ENCODE results near the gene ARL2BP. TPM values are rescaled to one million over a fixed set of nuclear protein-coding genes. Genes with fewer than 3 reads are reported as not detected.

The ARL2BP gene
- 10 to 100 TPM; 67.4 to 69.3 TPM for total RNA-seq

GRCh38 chr16:57244767-57245471, at the start of gene ARL2BP:
ARL2BP (plus strand) TSS chr16:57245259; CDS start chr16:57245368, 109 bp downstream.

GRCh38 chr16:57284209-57284951, 39.3 kb downstream of the ARL2BP start, which contains the start of gene PLLP:
PLLP (minus strand) TSS chr16:57284672; CDS start chr16:57284540, 132 bp downstream.

Other genes starting within 250 kb of the ARL2BP start
- gene CPNE2, start 152.7 kb upstream of the ARL2BP start, total RNA-seq: 10 to 100 TPM in 1 of 2 donors, 1 to 10 TPM in 1; 6.9 to 14.7 TPM
- 10 to 100 TPM; 56.1 to 82.6 TPM for gene PSME3IP1, start 59.2 kb upstream of the ARL2BP start, total RNA-seq
- gene RSPRY1, start 58.9 kb upstream of the ARL2BP start, total RNA-seq: 10 to 100 TPM; 18.2 to 25.6 TPM
- under 1 TPM; 0.69 to 1.00 TPM for gene PLLP, start 39.4 kb downstream of the ARL2BP start, total RNA-seq
- not detected for gene CCL22, start 113.5 kb downstream of the ARL2BP start, total RNA-seq
- gene CX3CL1, start 127.2 kb downstream of the ARL2BP start, total RNA-seq: 1 to 10 TPM; 1.0 to 3.3 TPM
- gene CCL17, start 159.5 kb downstream of the ARL2BP start, total RNA-seq: under 1 TPM in 1 of 2 donors, not detected in 1; 0.33 TPM
- 100 to 1,000 TPM in 1 of 2 donors, 10 to 100 TPM in 1; 95.0 to 103 TPM for gene CIAPIN1, start 202.1 kb downstream of the ARL2BP start, total RNA-seq
- gene COQ9, start 202.2 kb downstream of the ARL2BP start, total RNA-seq: 10 to 100 TPM; 63.3 to 67.3 TPM
- 100 to 1,000 TPM; 102 to 146 TPM for gene POLR2C, start 217.4 kb downstream of the ARL2BP start, total RNA-seq
- 1 to 10 TPM; 5.0 to 6.2 TPM for gene DOK4, start 241.2 kb downstream of the ARL2BP start, total RNA-seq

Data from melanocyte of skin (primary cell).